ENCODE results near the gene BARD1.
"Not testable (repeated sequence)": the region's sequence is repeated elsewhere in the genome, so short reads cannot be mapped to it uniquely, and the experiment has no call there.

BARD1 gene

DNA sequence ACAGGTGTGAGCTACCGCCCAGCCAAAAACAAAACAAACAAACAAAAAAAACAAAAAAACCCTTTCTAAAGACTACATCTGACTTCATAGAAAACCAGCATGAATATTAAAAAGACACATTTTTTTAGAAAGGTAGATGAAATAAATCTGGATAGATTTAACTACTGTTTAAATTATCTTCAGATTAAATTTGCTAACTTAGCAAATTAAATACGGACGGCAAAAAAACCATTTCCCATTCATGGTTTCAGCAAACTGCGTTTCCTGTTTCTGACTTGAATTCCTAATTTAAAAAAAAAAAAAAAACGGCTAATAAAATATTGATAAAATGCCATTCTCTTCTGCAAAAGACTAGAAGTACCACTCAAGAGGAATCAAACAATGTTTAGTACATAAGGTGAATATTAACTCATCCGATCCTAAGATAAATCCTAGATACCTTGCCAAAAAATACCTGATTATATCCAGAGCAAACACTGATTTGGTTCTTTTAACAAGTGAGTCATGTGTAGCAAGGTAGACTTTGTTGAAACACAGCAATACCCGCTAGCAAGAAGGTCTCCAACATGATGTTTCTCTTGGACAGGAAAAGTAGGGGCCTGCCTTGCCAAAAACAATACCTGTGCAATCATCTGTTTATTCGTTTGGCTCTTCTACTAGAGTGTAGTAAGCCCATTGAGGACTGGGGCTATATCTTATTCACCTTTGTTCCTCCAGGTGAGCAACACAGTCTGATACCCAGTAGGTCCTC is 96.2 kb downstream of the BARD1 start:
- Histone ChIP-seq H3K9me3 (ENCODE audit: control insufficient read depth, low read depth, low read length) (no peaks in the 10 kb centered on the region), H3K9ac (ENCODE audit: low read length) (no peak overlapping the region), H3K27me3 (ENCODE audit: control insufficient read depth, insufficient read depth, low read length) (no peaks in the 10 kb centered on the region)

GRCh38 chr2:214710729-214711128 is 98.8 kb downstream of the BARD1 start:
- Histone ChIP-seq H3K9me3 (ENCODE audit: control insufficient read depth, low read depth, low read length) (no peaks in the 10 kb centered on the region), H3K27ac (ENCODE audit: low read length) (no peak overlapping the region), H3K27me3 (ENCODE audit: control insufficient read depth, insufficient read depth, low read length) (no peaks in the 10 kb centered on the region), H3K9ac (ENCODE audit: low read length) (no peak overlapping the region), H3K36me3 (ENCODE audit: control insufficient read depth, low read depth, low read length) (no peaks in the 10 kb centered on the region), H3K4me1 (ENCODE audit: control insufficient read depth, low read depth, low read length) (peaks cover 12% of the 10 kb centered on the region), H3K4me3 (ENCODE audit: low read length) (no peak overlapping the region)

More for the DNA sequence above, 96.2 kb downstream of the BARD1 start:
- Histone ChIP-seq H3K4me1 (ENCODE audit: control insufficient read depth, low read depth, low read length) (no peaks in the 10 kb centered on the region), H3K36me3 (ENCODE audit: control insufficient read depth, low read depth, low read length) (no peaks in the 10 kb centered on the region), H3K4me3 (ENCODE audit: low read length) (no peak overlapping the region), H3K27ac (ENCODE audit: low read length) (no peak overlapping the region)

- Histone ChIP-seq H3K27me3 (ENCODE audit: control insufficient read depth, insufficient read depth, low read length) (no peaks in the 10 kb centered on the region), H3K4me3 (ENCODE audit: low read length) (no peak overlapping the region), H3K36me3 (ENCODE audit: control insufficient read depth, low read depth, low read length) (no peaks in the 10 kb centered on the region), H3K9me3 (ENCODE audit: control insufficient read depth, low read depth, low read length) (no peaks in the 10 kb centered on the region), H3K4me1 (ENCODE audit: control insufficient read depth, low read depth, low read length) (peaks cover 12% of the 10 kb centered on the region), H3K9ac (ENCODE audit: low read length) (peak overlapping the region; percentile 23), H3K27ac (ENCODE audit: low read length) (peak overlapping the region; percentile 55)
Observed at GRCh38 chr2:214706986-214707385, 102.5 kb downstream of the BARD1 start.

DNA sequence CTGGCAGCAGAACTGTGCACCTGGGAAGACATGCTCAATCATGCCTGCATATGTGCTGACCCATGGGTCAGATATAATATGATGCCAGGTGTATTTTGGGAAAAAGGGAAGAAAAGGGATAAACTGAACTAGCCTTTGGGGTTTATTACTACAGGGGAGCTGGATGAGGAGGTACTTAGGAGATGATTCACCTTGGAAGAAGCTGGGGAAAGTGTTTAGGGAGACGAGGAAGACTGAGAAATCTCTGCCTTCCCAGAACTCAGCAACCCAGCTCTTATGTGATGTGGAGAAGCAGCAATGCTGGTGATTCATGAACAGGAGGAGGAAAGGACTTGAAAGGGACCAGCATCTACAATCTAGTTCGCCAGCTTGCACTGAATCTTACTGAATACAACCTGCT is 110.2 kb downstream of the BARD1 start:
- no peak overlapping the region for H3K4me3 ChIP-seq (ENCODE audit: low read length)
- no peaks in the 10 kb centered on the region for H3K36me3 ChIP-seq (ENCODE audit: control insufficient read depth, low read depth, low read length)
- no peaks in the 10 kb centered on the region for H3K27me3 ChIP-seq (ENCODE audit: control insufficient read depth, insufficient read depth, low read length)
- H3K9me3 ChIP-seq (ENCODE audit: control insufficient read depth, low read depth, low read length): no peaks in the 10 kb centered on the region
- H3K9ac ChIP-seq (ENCODE audit: low read length): no peak overlapping the region
- H3K27ac ChIP-seq (ENCODE audit: low read length): no peak overlapping the region
- H3K4me1 ChIP-seq (ENCODE audit: control insufficient read depth, low read depth, low read length): no peaks in the 10 kb centered on the region

DNA sequence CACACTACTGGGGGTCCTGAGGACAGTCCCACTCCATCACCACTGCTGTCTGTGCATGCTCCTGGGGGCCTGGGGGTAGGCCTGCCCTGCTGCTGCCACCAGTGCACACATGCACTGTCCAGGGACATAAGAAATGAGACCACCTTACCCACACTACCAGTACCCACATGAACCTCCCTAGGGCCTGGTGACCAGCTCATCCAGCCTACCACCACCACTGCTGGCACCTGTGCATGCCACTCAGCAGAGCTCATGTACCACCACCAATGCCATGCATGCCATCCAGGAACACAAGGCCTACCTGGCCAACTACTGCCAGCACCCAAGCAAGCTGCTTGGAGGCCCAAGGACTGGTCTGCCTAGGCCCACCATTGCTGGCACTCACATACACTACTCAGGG is 112.8 kb downstream of the BARD1 start:
- Histone ChIP-seq H3K9me3 (ENCODE audit: control insufficient read depth, low read depth, low read length) (no peaks in the 10 kb centered on the region), H3K36me3 (ENCODE audit: control insufficient read depth, low read depth, low read length) (no peaks in the 10 kb centered on the region), H3K27ac (ENCODE audit: low read length) (no peak overlapping the region), H3K27me3 (ENCODE audit: control insufficient read depth, insufficient read depth, low read length) (no peaks in the 10 kb centered on the region), H3K4me3 (ENCODE audit: low read length) (no peak overlapping the region), H3K4me1 (ENCODE audit: control insufficient read depth, low read depth, low read length) (no peaks in the 10 kb centered on the region), H3K9ac (ENCODE audit: low read length) (no peak overlapping the region)

DNA sequence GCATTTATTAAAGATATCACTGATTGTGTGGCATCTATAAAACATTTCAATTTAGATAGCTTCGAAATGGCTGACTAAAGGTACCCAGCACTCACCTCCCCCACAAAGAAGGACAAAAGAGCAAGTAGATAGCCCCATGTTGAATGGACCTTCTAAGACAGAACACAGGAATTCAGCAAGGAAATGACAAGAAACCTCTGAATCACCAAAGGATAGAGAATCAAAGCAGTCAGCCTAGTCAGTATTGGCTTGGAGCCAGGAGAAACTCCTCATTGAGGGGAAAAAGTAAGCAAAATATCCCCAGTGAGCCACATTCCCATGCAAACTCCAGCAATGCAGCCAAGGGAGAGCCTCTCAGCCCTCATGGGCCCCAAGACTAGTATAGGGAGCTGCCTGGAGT is 113.7 kb downstream of the BARD1 start:
- Histone ChIP-seq H3K36me3 (ENCODE audit: control insufficient read depth, low read depth, low read length) (no peaks in the 10 kb centered on the region), H3K27ac (ENCODE audit: low read length) (no peak overlapping the region), H3K9ac (ENCODE audit: low read length) (no peak overlapping the region), H3K27me3 (ENCODE audit: control insufficient read depth, insufficient read depth, low read length) (no peaks in the 10 kb centered on the region), H3K4me1 (ENCODE audit: control insufficient read depth, low read depth, low read length) (no peaks in the 10 kb centered on the region), H3K4me3 (ENCODE audit: low read length) (no peak overlapping the region), H3K9me3 (ENCODE audit: control insufficient read depth, low read depth, low read length) (no peaks in the 10 kb centered on the region)

DNA sequence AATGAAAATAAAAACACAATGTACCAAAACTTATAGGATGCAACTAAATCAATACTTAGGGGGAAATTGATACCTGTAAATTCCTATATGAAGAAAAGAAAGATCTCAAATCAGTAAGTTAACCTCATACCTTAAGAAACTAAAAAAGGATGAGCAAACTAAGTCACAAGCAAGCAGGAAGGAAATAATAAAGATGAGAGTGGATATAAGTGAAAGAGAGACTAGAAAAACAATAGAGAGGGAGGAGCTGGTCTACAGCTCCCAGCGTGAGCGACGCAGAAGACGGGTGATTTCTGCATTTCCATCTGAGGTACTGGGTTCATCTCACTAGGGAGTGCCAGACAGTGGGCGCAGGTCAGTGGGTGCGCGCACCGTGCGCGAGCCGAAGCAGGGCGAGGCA is 125.9 kb downstream of the BARD1 start:
- H3K4me1 ChIP-seq (ENCODE audit: control insufficient read depth, low read depth, low read length); H3K27ac ChIP-seq (ENCODE audit: low read length); H3K9ac ChIP-seq (ENCODE audit: low read length); H3K9me3 ChIP-seq (ENCODE audit: control insufficient read depth, low read depth, low read length); H3K27me3 ChIP-seq (ENCODE audit: control insufficient read depth, insufficient read depth, low read length); H3K36me3 ChIP-seq (ENCODE audit: control insufficient read depth, low read depth, low read length): not testable (repeated sequence)
- peak overlapping the region; percentile 46 for H3K4me3 ChIP-seq (ENCODE audit: low read length)

GRCh38 chr2:214679736-214680135 is 129.7 kb downstream of the BARD1 start:
- Histone ChIP-seq H3K9ac (ENCODE audit: low read length) (no peak overlapping the region), H3K4me1 (ENCODE audit: control insufficient read depth, low read depth, low read length) (no peaks in the 10 kb centered on the region), H3K4me3 (ENCODE audit: low read length) (no peak overlapping the region)

GRCh38 chr2:214676421-214677089 is 132.9 kb downstream of the BARD1 start:
- no peaks in the 10 kb centered on the region for H3K9me3 ChIP-seq (ENCODE audit: control insufficient read depth, low read depth, low read length)
- H3K4me3 ChIP-seq (ENCODE audit: low read length): no peak overlapping the region
- no peak overlapping the region for H3K9ac ChIP-seq (ENCODE audit: low read length)
- no peaks in the 10 kb centered on the region for H3K4me1 ChIP-seq (ENCODE audit: control insufficient read depth, low read depth, low read length)
- no peaks in the 10 kb centered on the region for H3K36me3 ChIP-seq (ENCODE audit: control insufficient read depth, low read depth, low read length)
- H3K27me3 ChIP-seq (ENCODE audit: control insufficient read depth, insufficient read depth, low read length): no peaks in the 10 kb centered on the region
- no peak overlapping the region for H3K27ac ChIP-seq (ENCODE audit: low read length)

More at GRCh38 chr2:214679736-214680135, 129.7 kb downstream of the BARD1 start:
- no peaks in the 10 kb centered on the region for H3K27me3 ChIP-seq (ENCODE audit: control insufficient read depth, insufficient read depth, low read length)
- no peak overlapping the region for H3K27ac ChIP-seq (ENCODE audit: low read length)
- H3K9me3 ChIP-seq (ENCODE audit: control insufficient read depth, low read depth, low read length): no peaks in the 10 kb centered on the region
- H3K36me3 ChIP-seq (ENCODE audit: control insufficient read depth, low read depth, low read length): no peaks in the 10 kb centered on the region
